Right lobe of liver (tissue), 6 donors: ENCODE data around the gene RAP2B. TPM values are rescaled to one million over a fixed set of nuclear protein-coding genes. Genes with fewer than 3 reads are reported as not detected.

ENCODE experiments used
- ATAC-seq, 4 donors: fragments of 200-7000 bp; cut with Tn5 transposase; one replicate each; pipeline ENCODE4 v1.9.1; 2020; ENCODE audit warnings: mild to moderate bottlenecking in 4 of 4, moderate library complexity in 4 of 4
- DNase-seq, 3 donors: peaks; one replicate each; pipeline ENCODE4 v3.0.0-alpha.2; 2020
- H3K27ac ChIP-seq, 3 donors: fragments of 200-600 bp; one replicate each; pipeline ENCODE4 v1.8.0; 2022
- H3K27me3 ChIP-seq, 2 donors: fragments of 200-600 bp; one replicate each; pipeline ENCODE4 v1.8.0; 2022
- H3K36me3 ChIP-seq, 4 donors: fragments of 200-600 bp; sonication (generic) in 1 of 4; one replicate each; pipeline versions ENCODE4 v1.5.1 to v1.8.0; 2017 to 2022; ENCODE audit warnings: control low read depth in 1 of 4
- H3K4me1 ChIP-seq, 4 donors: fragments of 200-600 bp; sonication (generic) in 1 of 4; one replicate each; pipeline versions ENCODE4 v1.5.1 to v1.8.0; 2017 to 2022; ENCODE audit warnings: control low read depth in 1 of 4
- H3K4me3 ChIP-seq, 3 donors: fragments of 200-600 bp; one replicate each; pipeline ENCODE4 v1.8.0; 2022
- H3K9me3 ChIP-seq, 4 donors: fragments of 200-600 bp; sonication (generic) in 1 of 4; one replicate each; pipeline versions ENCODE4 v1.5.1 to v1.8.0; 2017 to 2022; ENCODE audit warnings: control low read depth in 1 of 4
- CTCF ChIP-seq, 4 donors: fragments of 200-600 bp in 3 of 4; fragments of 450-650 bp in 1 of 4; IDR thresholded peaks; one replicate each; pipeline versions ENCODE4 v1.5.1 to v1.8.0; 2016 to 2022; ENCODE audit warnings: antibody characterized with exemption in 4 of 4, mild to moderate bottlenecking in 2 of 4
- POLR2A ChIP-seq: fragments of 450-650 bp; IDR thresholded peaks from one replicate; pipeline ENCODE4 v1.6.1; 2017; ENCODE audit warnings: antibody characterized with exemption, mild to moderate bottlenecking
- WGBS: methylation state at CpG from one replicate; pipeline ENCODE4 v1.1.6; 2018; ENCODE audit warnings: low coverage, low lambda C conversion rate; ENCODE audit not compliant: insufficient coverage; ENCODE audit errors: missing lambda C conversion rate; 5-methylcytosine and 5-hydroxymethylcytosine counted together
- intact Hi-C, 2 donors: fragments of 100-400 bp; cut with DNase I; formaldehyde crosslinking; loops; one replicate each; pipeline versions ENCODE4 v1.11.2 to v1.14.1; 2022
- total RNA-seq, 6 experiments: library from RNA; depleted of rRNA in 2 of 6; stranded (reverse); fragments of >200 nt in 2 of 6; fragmentation: NEBNext Ultra II Directional in 3 of 6; extraction: Animal tissue kit (Norgen Biotek cat#: 25700) in 3 of 6; gene quantifications; one replicate each; pipeline versions ENCODE4 v1.1.0 to v1.2.4, GENCODE V29; 2016 to 2023
- donor health status: DM: no; HTN: yes; CAD: no.
- donor health status: DM: no; HTN: no; CAD: no.
- donor health status: DM: no; HTN: no; CAD: no.
- donor health status: DM: no; HTN: yes; CAD: no.
- donor health status: DM: no; HTN: yes; CAD: no.

RAP2B gene
- total RNA-seq, 6 experiments from 2014 or later = 2.4 to 17.6 (median 4.5) TPM

- H3K27ac ChIP-seq = no peak overlapping the region
- ATAC-seq = no peak
- H3K9me3 ChIP-seq = no peaks in the 10 kb centered on the region
- DNase-seq = no peak
- no peaks in the 10 kb centered on the region for H3K27me3 ChIP-seq
- no peak for TF ChIP-seq POLR2A
- no peak for TF ChIP-seq CTCF (IDR thresholded peaks at IDR 0.05)
- WGBS = 60% methylated on average over 1 of the region's 1 CpG
- no peak overlapping the region for H3K4me3 ChIP-seq
- intact Hi-C loops = no loop called here
- no peaks in the 10 kb centered on the region for H3K36me3 ChIP-seq
- no peaks in the 10 kb centered on the region for H3K4me1 ChIP-seq
Observed at GRCh38 chr3:153127788-153128187, 34.2 kb upstream of the RAP2B start.

GRCh38 chr3:153129426-153129825 lies 32.6 kb upstream of the RAP2B start:
- no peak for ATAC-seq
- no peak for TF ChIP-seq CTCF (IDR thresholded peaks at IDR 0.05)
- no peak for TF ChIP-seq POLR2A
- no peak overlapping the region for H3K4me3 ChIP-seq
- intact Hi-C loops = no loop called here
- DNase-seq = no peak
- WGBS = 65% methylated on average over 11 of the region's 11 CpGs
- H3K27me3 ChIP-seq = no peaks in the 10 kb centered on the region
- no peaks in the 10 kb centered on the region for H3K4me1 ChIP-seq
- no peaks in the 10 kb centered on the region for H3K36me3 ChIP-seq
- no peak overlapping the region for H3K27ac ChIP-seq
- H3K9me3 ChIP-seq = no peaks in the 10 kb centered on the region

- no peak for TF ChIP-seq POLR2A
- TF ChIP-seq CTCF (IDR thresholded peaks at IDR 0.05) = no peak
- WGBS = 84% methylated on average over 3 of the region's 3 CpGs
- no peak for DNase-seq
- H3K36me3 ChIP-seq = no peaks in the 10 kb centered on the region
- ATAC-seq = no peak
- intact Hi-C loops = no loop called here
- H3K27me3 ChIP-seq = no peaks in the 10 kb centered on the region
- H3K9me3 ChIP-seq = no peaks in the 10 kb centered on the region
- H3K4me3 ChIP-seq = no peak overlapping the region
- H3K27ac ChIP-seq = no peak overlapping the region
- no peaks in the 10 kb centered on the region for H3K4me1 ChIP-seq
Observed at GRCh38 chr3:153129866-153130265, 32.2 kb upstream of the RAP2B start.

DNA sequence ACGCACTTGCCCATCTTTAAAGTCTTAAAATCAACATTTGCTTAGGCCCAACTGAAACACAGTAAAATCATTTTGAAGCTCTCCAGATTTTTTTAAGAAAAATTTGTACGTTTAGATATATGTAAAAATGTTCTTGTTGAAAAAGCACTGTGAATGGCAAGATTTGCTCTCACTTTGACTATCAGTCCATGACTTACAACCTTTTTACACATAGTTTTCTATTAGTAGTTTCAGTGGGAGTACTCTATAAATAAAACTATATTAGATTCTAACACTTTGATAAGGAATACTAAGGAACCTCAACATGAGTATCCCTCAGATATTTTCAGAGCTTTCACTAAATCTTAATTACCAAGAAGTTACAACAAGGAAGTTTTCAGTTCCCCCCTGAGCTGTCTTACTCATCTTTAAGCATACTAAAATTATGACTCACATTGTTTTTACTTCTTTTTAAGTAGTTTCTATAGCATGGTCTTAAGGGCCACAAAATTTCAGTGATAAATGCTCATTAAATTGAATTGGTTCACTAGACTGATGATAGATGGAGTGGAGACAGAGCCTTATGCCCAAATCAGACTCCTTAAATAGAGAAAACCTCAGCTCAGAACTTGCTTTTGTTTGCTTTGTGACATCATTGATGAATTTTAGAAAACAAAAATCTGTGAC lies 31.6 kb upstream of the RAP2B start:
- 69% methylated on average over 2 of the region's 2 CpGs for WGBS
- intact Hi-C loops = no loop called here
- ATAC-seq = peak in 2 of 4 donors; percentile 25 to 45

More for the DNA sequence above, 31.6 kb upstream of the RAP2B start:
- Histone ChIP-seq H3K9me3 (no peaks in the 10 kb centered on the region), H3K4me1 (no peaks in the 10 kb centered on the region), H3K4me3 (no peak overlapping the region), H3K27me3 (no peaks in the 10 kb centered on the region), H3K36me3 (no peaks in the 10 kb centered on the region), H3K27ac (no peak overlapping the region)
- no peak for DNase-seq
- no peak for TF ChIP-seq CTCF (IDR thresholded peaks at IDR 0.05)
- no peak for TF ChIP-seq POLR2A
